ENCODE data around the gene TTC4.

DNA sequence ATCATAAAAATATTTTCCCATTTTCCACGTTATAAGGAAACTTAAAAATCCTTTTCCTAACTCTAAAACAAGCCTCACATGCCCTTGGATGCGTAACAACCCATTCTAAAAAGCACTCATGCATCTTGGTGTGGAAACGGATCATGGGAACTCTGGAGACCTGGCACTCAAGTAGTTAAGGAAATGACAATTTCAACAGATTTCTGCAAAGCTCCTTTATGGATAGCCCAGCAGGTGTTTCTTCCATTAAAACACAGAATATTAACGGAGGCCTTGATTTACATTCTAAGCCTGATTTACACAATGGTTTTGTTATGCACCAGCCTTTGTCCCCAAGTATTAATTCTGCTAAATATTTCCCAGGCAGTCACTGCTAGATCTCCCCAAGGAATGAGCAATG, 35.8 kb downstream of the TTC4 start:
- TF ChIP-seq, protein P1, sequence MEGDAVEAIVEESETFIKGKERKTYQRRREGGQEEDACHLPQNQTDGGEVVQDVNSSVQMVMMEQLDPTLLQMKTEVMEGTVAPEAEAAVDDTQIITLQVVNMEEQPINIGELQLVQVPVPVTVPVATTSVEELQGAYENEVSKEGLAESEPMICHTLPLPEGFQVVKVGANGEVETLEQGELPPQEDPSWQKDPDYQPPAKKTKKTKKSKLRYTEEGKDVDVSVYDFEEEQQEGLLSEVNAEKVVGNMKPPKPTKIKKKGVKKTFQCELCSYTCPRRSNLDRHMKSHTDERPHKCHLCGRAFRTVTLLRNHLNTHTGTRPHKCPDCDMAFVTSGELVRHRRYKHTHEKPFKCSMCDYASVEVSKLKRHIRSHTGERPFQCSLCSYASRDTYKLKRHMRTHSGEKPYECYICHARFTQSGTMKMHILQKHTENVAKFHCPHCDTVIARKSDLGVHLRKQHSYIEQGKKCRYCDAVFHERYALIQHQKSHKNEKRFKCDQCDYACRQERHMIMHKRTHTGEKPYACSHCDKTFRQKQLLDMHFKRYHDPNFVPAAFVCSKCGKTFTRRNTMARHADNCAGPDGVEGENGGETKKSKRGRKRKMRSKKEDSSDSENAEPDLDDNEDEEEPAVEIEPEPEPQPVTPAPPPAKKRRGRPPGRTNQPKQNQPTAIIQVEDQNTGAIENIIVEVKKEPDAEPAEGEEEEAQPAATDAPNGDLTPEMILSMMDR (conservative IDR thresholded peaks at IDR 0.05; ENCODE audit: low read length), result no peak
- TF ChIP-seq EZH2phosphoT487 (IDR thresholded peaks at IDR 0.05; ENCODE audit: borderline replicate concordance, low read depth, low read length), result no peak

Measured in OCI-LY7 (cell line).